ENCODE measurements around the gene GABRR1. TPM values are rescaled to one million over a fixed set of nuclear protein-coding genes. Genes with fewer than 3 reads are reported as not detected.

GABRR1 gene
- total RNA-seq (2022; extraction: Qiagen RNA extraction), result not detected in 5 replicates

GRCh38 chr6:89217299-89217910 is at the start of gene GABRR1:
GABRR1 (minus strand) TSS chr6:89217358; CDS start chr6:89217322, 36 bp downstream.

GRCh38 chr6:89145956-89146717 is 71.0 kb downstream of the GABRR1 start, which contains the start of gene PM20D2:
PM20D2 (plus strand) TSS chr6:89146055; CDS start chr6:89146145, 90 bp downstream.

Other genes with a start within 250 kb of the GABRR1 start
- 19.0 to 29.5 TPM (median 27.4 TPM) in 5 replicates for gene PNRC1, start 136.6 kb downstream of the GABRR1 start, total RNA-seq (2022; extraction: Qiagen RNA extraction)
- gene SRSF12, start 99.3 kb downstream of the GABRR1 start, total RNA-seq (2022; extraction: Qiagen RNA extraction), result 0.82 to 1.5 TPM (median 1.3 TPM) in 5 replicates
- gene PM20D2, start 71.3 kb downstream of the GABRR1 start, total RNA-seq (2022; extraction: Qiagen RNA extraction), result 10.0 to 15.1 TPM (median 13.7 TPM) in 5 replicates
- gene GABRR2, start 97.9 kb upstream of the GABRR1 start, total RNA-seq (2022; extraction: Qiagen RNA extraction), result 0.05 to 0.13 TPM in 2 of 5 replicates, not detected in the others
- gene UBE2J1, start 135.4 kb upstream of the GABRR1 start, total RNA-seq (2022; extraction: Qiagen RNA extraction), result 12.2 to 16.7 TPM (median 14.2 TPM) in 5 replicates
- gene RRAGD, start 194.9 kb upstream of the GABRR1 start, total RNA-seq (2022; extraction: Qiagen RNA extraction), result 2.7 to 4.6 TPM (median 4.0 TPM) in 5 replicates
- gene ANKRD6, start 215.8 kb upstream of the GABRR1 start, total RNA-seq (2022; extraction: Qiagen RNA extraction), result 1.3 to 1.8 TPM (median 1.6 TPM) in 5 replicates